PC-9 (cell line): ENCODE results near the gene ARID5B.

ENCODE experiments used
- EZH2 ChIP-seq: fragments of 200-600 bp; sonication (generic); IDR thresholded peaks from 2 replicates; pipeline ENCODE4 v1.8.0; 2017; ENCODE audit warnings: antibody characterized with exemption, low read depth
- TF ChIP-seq, protein P1 (sequence below): fragments of 200-600 bp; sonication (generic); conservative IDR thresholded peaks from 2 replicates; pipeline ENCODE4 v1.6.1; 2017; ENCODE audit warnings: mixed run types, antibody characterized with exemption, mild to moderate bottlenecking, moderate library complexity

DNA sequence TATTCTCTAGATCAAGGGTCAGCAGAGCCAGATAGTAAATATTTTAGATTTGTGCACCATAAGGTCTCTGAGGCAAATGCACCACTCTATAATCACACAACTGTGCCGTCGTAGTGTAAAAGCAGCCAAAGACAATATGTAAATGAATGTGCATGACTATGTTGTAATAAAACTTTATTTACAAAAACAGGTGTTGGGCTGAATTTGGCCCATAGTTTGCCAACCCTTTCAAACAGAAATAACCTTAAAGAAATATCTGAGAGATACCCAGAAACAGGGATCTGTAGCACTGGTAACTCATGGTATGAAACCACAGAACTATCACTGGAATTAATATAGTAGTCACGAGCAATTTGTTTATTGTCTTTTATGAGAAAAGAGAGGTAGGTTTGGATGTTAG lies 86.0 kb downstream of the ARID5B start:
- TF ChIP-seq, protein P1, sequence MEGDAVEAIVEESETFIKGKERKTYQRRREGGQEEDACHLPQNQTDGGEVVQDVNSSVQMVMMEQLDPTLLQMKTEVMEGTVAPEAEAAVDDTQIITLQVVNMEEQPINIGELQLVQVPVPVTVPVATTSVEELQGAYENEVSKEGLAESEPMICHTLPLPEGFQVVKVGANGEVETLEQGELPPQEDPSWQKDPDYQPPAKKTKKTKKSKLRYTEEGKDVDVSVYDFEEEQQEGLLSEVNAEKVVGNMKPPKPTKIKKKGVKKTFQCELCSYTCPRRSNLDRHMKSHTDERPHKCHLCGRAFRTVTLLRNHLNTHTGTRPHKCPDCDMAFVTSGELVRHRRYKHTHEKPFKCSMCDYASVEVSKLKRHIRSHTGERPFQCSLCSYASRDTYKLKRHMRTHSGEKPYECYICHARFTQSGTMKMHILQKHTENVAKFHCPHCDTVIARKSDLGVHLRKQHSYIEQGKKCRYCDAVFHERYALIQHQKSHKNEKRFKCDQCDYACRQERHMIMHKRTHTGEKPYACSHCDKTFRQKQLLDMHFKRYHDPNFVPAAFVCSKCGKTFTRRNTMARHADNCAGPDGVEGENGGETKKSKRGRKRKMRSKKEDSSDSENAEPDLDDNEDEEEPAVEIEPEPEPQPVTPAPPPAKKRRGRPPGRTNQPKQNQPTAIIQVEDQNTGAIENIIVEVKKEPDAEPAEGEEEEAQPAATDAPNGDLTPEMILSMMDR = no peak
- no peak for TF ChIP-seq EZH2
